A673 (cell line): ENCODE data around the gene LIMS1.
"Not testable (repeated sequence)": the region's sequence is repeated elsewhere in the genome, so short reads cannot be mapped to it uniquely, and the experiment has no call there.

Experiments used
- CTCF ChIP-seq: fragments of 300-800, 200-600 bp; sonication (generic); conservative IDR thresholded peaks from 2 replicates; pipeline ENCODE4 v1.5.1; 2017; ENCODE audit warnings: low read depth, mild to moderate bottlenecking, antibody characterized with exemption, low read length, moderate library complexity, mixed read lengths
- EZH2 ChIP-seq: fragments of 200-600 bp; sonication (generic); IDR thresholded peaks from 2 replicates; pipeline ENCODE4 v1.6.1; 2017; ENCODE audit warnings: borderline replicate concordance, low read depth, mild to moderate bottlenecking, mixed read lengths, antibody characterized with exemption, low read length; ENCODE audit not compliant: poor library complexity, severe bottlenecking

GRCh38 chr2:108597105-108597744 lies 63.0 kb downstream of the LIMS1 start:
- peak; percentile 15; the same call in 1 of the 2 replicates for TF ChIP-seq CTCF
- TF ChIP-seq EZH2 = not testable (repeated sequence)
